Osteoblast (primary cell): Measurements from ENCODE around the gene NEK10. TPM values are rescaled to one million over a fixed set of nuclear protein-coding genes. Genes with fewer than 3 reads are reported as not detected.

Experiments used
- DNase-seq: peaks from one replicate; pipeline ENCODE4 v3.0.0; 2011; ENCODE audit warnings: low spot score, mixed read lengths; ENCODE audit not compliant: insufficient read length; ENCODE audit errors: missing footprints
- H2AFZ ChIP-seq: 2 replicates; pipeline ENCODE4 v1.6.0; 2011; ENCODE audit warnings: mild to moderate bottlenecking, low read length
- H3K27ac ChIP-seq: 2 replicates; pipeline ENCODE4 v1.5.1; 2011; ENCODE audit warnings: mild to moderate bottlenecking, low read depth, low read length, moderate library complexity
- H3K27me3 ChIP-seq: 2 replicates; pipeline ENCODE4 v1.6.0; 2012; ENCODE audit warnings: mild to moderate bottlenecking, control low read depth, inconsistent platforms, low read length, moderate library complexity; ENCODE audit not compliant: insufficient read depth
- H3K36me3 ChIP-seq: 2 replicates; pipeline ENCODE4 v1.5.1; 2011; ENCODE audit warnings: mild to moderate bottlenecking, low read length, control low read depth, moderate library complexity; ENCODE audit not compliant: insufficient read depth
- H3K4me1 ChIP-seq: 2 replicates; pipeline ENCODE4 v1.5.1; 2011; ENCODE audit warnings: mild to moderate bottlenecking, low read length, control low read depth, moderate library complexity; ENCODE audit not compliant: insufficient read depth
- H3K4me2 ChIP-seq: 2 replicates; pipeline ENCODE4 v1.6.0; 2011; ENCODE audit warnings: mild to moderate bottlenecking, low read length; ENCODE audit not compliant: insufficient read depth
- H3K4me3 ChIP-seq: fragments of 200-600 bp; sonication (generic); 3 replicates; pipeline ENCODE4 v1.5.1; 2012; ENCODE audit warnings: mild to moderate bottlenecking, low read length, inconsistent platforms; ENCODE audit not compliant: insufficient read depth
- H3K79me2 ChIP-seq: 2 replicates; pipeline ENCODE4 v1.6.0; 2012; ENCODE audit warnings: mild to moderate bottlenecking, low read length, control low read depth, inconsistent platforms; ENCODE audit not compliant: insufficient read depth
- H3K9me3 ChIP-seq: 2 replicates; pipeline ENCODE4 v1.5.1; 2011; ENCODE audit warnings: low read depth, low read length, control low read depth
- H4K20me1 ChIP-seq: 2 replicates; pipeline ENCODE4 v1.6.0; 2012; ENCODE audit warnings: mild to moderate bottlenecking, low read length, control low read depth; ENCODE audit not compliant: insufficient read depth
- CTCF ChIP-seq: IDR thresholded peaks from 2 replicates; pipeline ENCODE4 v1.5.1; 2011; ENCODE audit warnings: mild to moderate bottlenecking, low read depth, low read length, moderate library complexity; ENCODE audit errors: extremely low read depth
- total RNA-seq: library from RNA; depleted of rRNA; stranded (reverse); fragments of >200 nt; gene quantifications from 2 replicates; pipeline ENCODE4 v1.2.3, GENCODE V29; 2012

Gene NEK10
- total RNA-seq, 1 donor, result 69.8 TPM

- no peak overlapping the region for H3K27ac ChIP-seq
- no peak overlapping the region for H3K4me2 ChIP-seq
- no peaks in the 10 kb centered on the region for H3K79me2 ChIP-seq
- H3K36me3 ChIP-seq, result peaks cover 4% of the 10 kb centered on the region
- H4K20me1 ChIP-seq, result no peaks in the 10 kb centered on the region
- no peaks in the 10 kb centered on the region for H3K27me3 ChIP-seq
- no peak overlapping the region for H2AFZ ChIP-seq
- H3K4me3 ChIP-seq, result no peak overlapping the region
- H3K4me1 ChIP-seq, result no peaks in the 10 kb centered on the region
- no peaks in the 10 kb centered on the region for H3K9me3 ChIP-seq
- DNase-seq, result no peak
- no peak for TF ChIP-seq CTCF
These were observed 184.9 kb downstream of the NEK10 start for GRCh38 chr3:27184261-27184660.

GRCh38 chr3:27176256-27176655, 192.9 kb downstream of the NEK10 start:
- no peak for DNase-seq
- Histone ChIP-seq H4K20me1 (no peaks in the 10 kb centered on the region), H2AFZ (no peak overlapping the region), H3K4me1 (no peaks in the 10 kb centered on the region), H3K27me3 (no peaks in the 10 kb centered on the region), H3K36me3 (peaks cover 4% of the 10 kb centered on the region), H3K79me2 (no peaks in the 10 kb centered on the region), H3K9me3 (no peaks in the 10 kb centered on the region), H3K27ac (no peak overlapping the region), H3K4me2 (no peak overlapping the region), H3K4me3 (no peak overlapping the region)
- no peak for TF ChIP-seq CTCF

- no peak for DNase-seq
- Histone ChIP-seq H3K27ac (no peak overlapping the region), H3K9me3 (no peaks in the 10 kb centered on the region), H3K4me1 (no peaks in the 10 kb centered on the region), H3K36me3 (peaks cover 4% of the 10 kb centered on the region), H3K4me2 (no peak overlapping the region), H3K27me3 (no peaks in the 10 kb centered on the region), H3K4me3 (no peak overlapping the region), H3K79me2 (no peaks in the 10 kb centered on the region), H2AFZ (no peak overlapping the region), H4K20me1 (no peaks in the 10 kb centered on the region)
- no peak for TF ChIP-seq CTCF
These were observed 194.7 kb downstream of the NEK10 start for GRCh38 chr3:27174530-27174929.

GRCh38 chr3:27171113-27171512, 198.1 kb downstream of the NEK10 start:
- Histone ChIP-seq H4K20me1 (no peaks in the 10 kb centered on the region), H3K4me1 (peaks cover 18% of the 10 kb centered on the region), H2AFZ (no peak overlapping the region), H3K4me3 (no peak overlapping the region), H3K9me3 (no peaks in the 10 kb centered on the region), H3K36me3 (peaks cover 7% of the 10 kb centered on the region), H3K79me2 (no peaks in the 10 kb centered on the region), H3K4me2 (no peak overlapping the region), H3K27me3 (no peaks in the 10 kb centered on the region), H3K27ac (no peak overlapping the region)
- no peak for TF ChIP-seq CTCF
- DNase-seq, result no peak
